GM06990 (cell line): ENCODE data around the gene PRSS1.

Experiments used
- DNase-seq: peaks from one replicate; pipeline ENCODE4 v3.0.0-alpha.2; 2011; ENCODE audit not compliant: insufficient read length; ENCODE audit errors: extremely low read depth
- H3K27me3 ChIP-seq: replicated peaks from 2 replicates; pipeline ENCODE4 v1.6.0; 2011; ENCODE audit warnings: low read length; ENCODE audit not compliant: control insufficient read depth, insufficient read depth
- H3K36me3 ChIP-seq: 2 replicates; pipeline ENCODE4 v1.5.1; 2011; ENCODE audit warnings: low read length; ENCODE audit not compliant: control insufficient read depth, insufficient read depth
- H3K4me3 ChIP-seq: replicated peaks from 2 replicates; pipeline ENCODE4 v1.5.1; 2011; ENCODE audit warnings: low read depth, mild to moderate bottlenecking, control low read depth, low read length
- TF ChIP-seq, protein P1 (sequence below): IDR thresholded peaks from 2 replicates; pipeline ENCODE4 v1.5.1; 2011; ENCODE audit warnings: low read length, control low read depth, mild to moderate bottlenecking, inconsistent platforms; ENCODE audit not compliant: insufficient read depth, poor library complexity, severe bottlenecking

PRSS1 gene

GRCh38 chr7:142787783-142788182, 38.5 kb downstream of the PRSS1 start:
- TF ChIP-seq, protein P1, sequence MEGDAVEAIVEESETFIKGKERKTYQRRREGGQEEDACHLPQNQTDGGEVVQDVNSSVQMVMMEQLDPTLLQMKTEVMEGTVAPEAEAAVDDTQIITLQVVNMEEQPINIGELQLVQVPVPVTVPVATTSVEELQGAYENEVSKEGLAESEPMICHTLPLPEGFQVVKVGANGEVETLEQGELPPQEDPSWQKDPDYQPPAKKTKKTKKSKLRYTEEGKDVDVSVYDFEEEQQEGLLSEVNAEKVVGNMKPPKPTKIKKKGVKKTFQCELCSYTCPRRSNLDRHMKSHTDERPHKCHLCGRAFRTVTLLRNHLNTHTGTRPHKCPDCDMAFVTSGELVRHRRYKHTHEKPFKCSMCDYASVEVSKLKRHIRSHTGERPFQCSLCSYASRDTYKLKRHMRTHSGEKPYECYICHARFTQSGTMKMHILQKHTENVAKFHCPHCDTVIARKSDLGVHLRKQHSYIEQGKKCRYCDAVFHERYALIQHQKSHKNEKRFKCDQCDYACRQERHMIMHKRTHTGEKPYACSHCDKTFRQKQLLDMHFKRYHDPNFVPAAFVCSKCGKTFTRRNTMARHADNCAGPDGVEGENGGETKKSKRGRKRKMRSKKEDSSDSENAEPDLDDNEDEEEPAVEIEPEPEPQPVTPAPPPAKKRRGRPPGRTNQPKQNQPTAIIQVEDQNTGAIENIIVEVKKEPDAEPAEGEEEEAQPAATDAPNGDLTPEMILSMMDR: no peak
- Histone ChIP-seq H3K27me3 (no peaks in the 10 kb centered on the region), H3K4me3 (no peak overlapping the region), H3K36me3 (no peaks in the 10 kb centered on the region)
- DNase-seq: no peak

GRCh38 chr7:142788303-142789289, 39.3 kb downstream of the PRSS1 start:
- Histone ChIP-seq H3K4me3 (no peak overlapping the region), H3K36me3 (no peaks in the 10 kb centered on the region), H3K27me3 (no peaks in the 10 kb centered on the region)
- TF ChIP-seq, protein P1: no peak
- no peak for DNase-seq

- TF ChIP-seq, protein P1: no peak
- DNase-seq: no peak
- no peaks in the 10 kb centered on the region for H3K27me3 ChIP-seq
- no peak overlapping the region for H3K4me3 ChIP-seq
- no peaks in the 10 kb centered on the region for H3K36me3 ChIP-seq
These were observed 40.2 kb downstream of the PRSS1 start for GRCh38 chr7:142789441-142789840.

- Histone ChIP-seq H3K36me3 (no peaks in the 10 kb centered on the region), H3K4me3 (no peak overlapping the region), H3K27me3 (no peaks in the 10 kb centered on the region)
- TF ChIP-seq, protein P1: no peak
- DNase-seq: no peak
These were observed 40.8 kb downstream of the PRSS1 start for GRCh38 chr7:142790056-142790455.

DNA sequence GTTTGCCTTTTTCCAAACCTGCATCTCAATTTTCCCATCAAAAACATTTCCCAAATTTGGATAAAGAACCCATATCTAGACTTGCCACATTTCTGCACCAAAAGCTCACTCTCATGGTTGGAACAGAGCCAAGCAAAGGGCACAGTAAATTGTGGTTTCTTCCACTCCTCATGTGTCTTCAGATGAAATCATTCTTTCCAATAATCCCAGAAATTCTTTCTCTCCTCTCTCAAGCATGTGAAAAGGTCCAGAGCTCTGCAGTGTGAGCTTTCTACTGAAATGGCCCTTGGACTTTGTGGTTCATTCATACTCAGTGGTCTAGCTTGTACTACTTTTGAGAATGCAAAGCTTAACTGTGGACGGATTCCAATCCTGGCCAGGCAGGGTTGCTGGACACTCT, 41.3 kb downstream of the PRSS1 start:
- no peak for DNase-seq
- no peaks in the 10 kb centered on the region for H3K36me3 ChIP-seq
- no peak overlapping the region for H3K4me3 ChIP-seq
- TF ChIP-seq, protein P1: no peak
- H3K27me3 ChIP-seq: no peaks in the 10 kb centered on the region

- H3K4me3 ChIP-seq: no peak overlapping the region
- H3K27me3 ChIP-seq: no peaks in the 10 kb centered on the region
- H3K36me3 ChIP-seq: no peaks in the 10 kb centered on the region
- DNase-seq: no peak
- TF ChIP-seq, protein P1: no peak
These were observed 42.2 kb downstream of the PRSS1 start for GRCh38 chr7:142791502-142791901.
